Measurements from ENCODE around the gene REG3G.

DNA sequence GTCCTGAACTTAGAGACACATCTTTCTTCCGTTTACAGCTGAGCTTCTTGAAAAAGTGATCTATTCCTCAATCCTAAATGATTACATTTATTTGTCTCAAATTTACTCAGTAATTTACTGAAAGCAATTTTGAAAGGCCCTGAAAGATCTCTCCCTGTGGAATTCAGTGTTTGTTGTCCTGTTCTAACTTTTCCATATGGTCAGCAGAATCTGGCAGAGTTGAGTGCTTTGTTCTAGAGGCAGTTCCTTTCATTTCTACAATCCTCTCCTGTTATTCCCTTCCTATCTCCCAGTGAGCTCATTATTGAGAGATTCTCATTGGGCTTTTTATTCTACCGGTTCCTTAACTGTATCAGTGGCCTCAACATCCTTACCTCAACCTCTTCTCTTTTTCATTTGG is 36.5 kb upstream of the REG3G start:
- no peak for TF ChIP-seq POLR2A (IDR thresholded peaks at IDR 0.05)
- TF ChIP-seq, protein P1, sequence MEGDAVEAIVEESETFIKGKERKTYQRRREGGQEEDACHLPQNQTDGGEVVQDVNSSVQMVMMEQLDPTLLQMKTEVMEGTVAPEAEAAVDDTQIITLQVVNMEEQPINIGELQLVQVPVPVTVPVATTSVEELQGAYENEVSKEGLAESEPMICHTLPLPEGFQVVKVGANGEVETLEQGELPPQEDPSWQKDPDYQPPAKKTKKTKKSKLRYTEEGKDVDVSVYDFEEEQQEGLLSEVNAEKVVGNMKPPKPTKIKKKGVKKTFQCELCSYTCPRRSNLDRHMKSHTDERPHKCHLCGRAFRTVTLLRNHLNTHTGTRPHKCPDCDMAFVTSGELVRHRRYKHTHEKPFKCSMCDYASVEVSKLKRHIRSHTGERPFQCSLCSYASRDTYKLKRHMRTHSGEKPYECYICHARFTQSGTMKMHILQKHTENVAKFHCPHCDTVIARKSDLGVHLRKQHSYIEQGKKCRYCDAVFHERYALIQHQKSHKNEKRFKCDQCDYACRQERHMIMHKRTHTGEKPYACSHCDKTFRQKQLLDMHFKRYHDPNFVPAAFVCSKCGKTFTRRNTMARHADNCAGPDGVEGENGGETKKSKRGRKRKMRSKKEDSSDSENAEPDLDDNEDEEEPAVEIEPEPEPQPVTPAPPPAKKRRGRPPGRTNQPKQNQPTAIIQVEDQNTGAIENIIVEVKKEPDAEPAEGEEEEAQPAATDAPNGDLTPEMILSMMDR (IDR thresholded peaks at IDR 0.05): no peak

All from stomach (tissue), 4 donors.